Astrocyte of the spinal cord (primary cell): ENCODE results near the gene RAB14.

ENCODE experiments used
- DNase-seq: peaks from one replicate; pipeline ENCODE4 v3.0.0; 2011; ENCODE audit warnings: low read depth, low spot score
- H3K4me3 ChIP-seq: 2 replicates; pipeline ENCODE4 v1.5.1; 2011; ENCODE audit warnings: low read depth, mild to moderate bottlenecking, low read length, moderate library complexity
- in situ Hi-C: cut with HindIII; loops from 2 replicates; pipeline ENCODE4 v1.10.0; 2017; ENCODE audit warnings: low sequenced_read_pairs
- TF ChIP-seq, protein P1 (sequence below): IDR thresholded peaks from 2 replicates; pipeline ENCODE4 v1.5.1; 2012; ENCODE audit warnings: low read depth, mild to moderate bottlenecking, low read length, inconsistent platforms

The RAB14 gene

DNA sequence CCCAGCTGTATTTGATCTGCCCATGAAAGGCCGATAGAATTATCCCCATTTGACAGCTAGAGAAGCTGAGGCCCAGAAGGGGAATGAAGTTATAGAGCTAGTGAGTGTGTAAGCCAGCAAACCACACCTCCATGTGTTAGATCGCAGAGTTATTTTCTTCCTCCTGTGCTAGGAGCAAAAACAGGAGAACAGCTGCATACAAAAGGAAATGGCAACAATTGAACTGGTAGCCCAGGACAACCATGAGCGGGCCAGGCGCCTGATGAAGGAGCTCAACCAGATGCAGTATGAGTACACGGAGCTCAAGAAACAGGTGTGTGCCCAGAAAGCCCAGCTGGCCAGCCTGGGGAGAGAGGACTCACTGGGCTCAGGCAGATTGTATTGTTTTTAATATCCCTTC is 30.4 kb downstream of the RAB14 start:
- H3K4me3 ChIP-seq: no peak overlapping the region
- DNase-seq: no peak
- in situ Hi-C loops: no loop called here
- TF ChIP-seq, protein P1, sequence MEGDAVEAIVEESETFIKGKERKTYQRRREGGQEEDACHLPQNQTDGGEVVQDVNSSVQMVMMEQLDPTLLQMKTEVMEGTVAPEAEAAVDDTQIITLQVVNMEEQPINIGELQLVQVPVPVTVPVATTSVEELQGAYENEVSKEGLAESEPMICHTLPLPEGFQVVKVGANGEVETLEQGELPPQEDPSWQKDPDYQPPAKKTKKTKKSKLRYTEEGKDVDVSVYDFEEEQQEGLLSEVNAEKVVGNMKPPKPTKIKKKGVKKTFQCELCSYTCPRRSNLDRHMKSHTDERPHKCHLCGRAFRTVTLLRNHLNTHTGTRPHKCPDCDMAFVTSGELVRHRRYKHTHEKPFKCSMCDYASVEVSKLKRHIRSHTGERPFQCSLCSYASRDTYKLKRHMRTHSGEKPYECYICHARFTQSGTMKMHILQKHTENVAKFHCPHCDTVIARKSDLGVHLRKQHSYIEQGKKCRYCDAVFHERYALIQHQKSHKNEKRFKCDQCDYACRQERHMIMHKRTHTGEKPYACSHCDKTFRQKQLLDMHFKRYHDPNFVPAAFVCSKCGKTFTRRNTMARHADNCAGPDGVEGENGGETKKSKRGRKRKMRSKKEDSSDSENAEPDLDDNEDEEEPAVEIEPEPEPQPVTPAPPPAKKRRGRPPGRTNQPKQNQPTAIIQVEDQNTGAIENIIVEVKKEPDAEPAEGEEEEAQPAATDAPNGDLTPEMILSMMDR: no peak

DNA sequence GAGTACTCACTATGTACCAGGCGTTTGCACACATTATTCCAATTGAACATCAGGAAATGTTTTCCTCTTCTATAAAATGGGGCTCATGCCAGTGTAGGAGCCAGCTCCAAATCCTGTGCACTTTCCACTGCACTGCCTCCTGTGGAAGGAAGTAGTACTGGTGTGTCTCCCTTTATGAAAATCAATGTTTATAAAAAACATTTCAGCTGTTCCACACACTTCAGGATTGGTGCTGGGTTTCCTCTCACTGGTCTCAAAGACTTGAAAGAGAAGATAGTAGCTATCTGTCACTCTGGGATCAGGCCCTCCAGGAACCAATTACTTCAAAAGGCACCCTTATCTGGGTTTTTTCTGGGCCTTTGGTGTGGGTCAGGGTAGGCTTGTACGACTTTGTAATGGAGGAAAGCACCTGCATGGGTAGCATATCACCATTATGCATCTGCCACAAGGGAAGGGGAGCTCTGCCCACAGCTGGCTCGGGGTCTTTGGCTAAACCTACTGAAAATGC is 32.5 kb downstream of the RAB14 start:
- in situ Hi-C loops: no loop called here
- DNase-seq: no peak
- TF ChIP-seq, protein P1: peak; percentile 53
- no peak overlapping the region for H3K4me3 ChIP-seq

DNA sequence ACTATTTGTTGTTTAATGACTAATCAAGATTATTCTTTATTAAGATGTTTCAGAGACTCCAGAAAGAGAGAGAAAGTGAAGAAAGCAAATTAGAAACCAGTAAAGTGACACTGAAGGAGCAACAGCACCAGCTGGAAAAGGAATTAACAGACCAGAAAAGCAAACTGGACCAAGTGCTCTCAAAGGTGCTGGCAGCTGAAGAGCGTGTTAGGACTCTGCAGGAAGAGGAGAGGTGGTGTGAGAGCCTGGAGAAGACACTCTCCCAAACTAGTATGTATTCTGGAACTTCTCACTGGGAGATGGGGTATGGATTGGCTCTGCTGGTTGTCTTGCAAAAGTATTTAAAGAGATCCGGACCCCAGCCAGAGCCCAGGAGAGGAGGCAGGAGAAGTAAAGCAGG is 33.6 kb downstream of the RAB14 start:
- TF ChIP-seq, protein P1: no peak

DNA sequence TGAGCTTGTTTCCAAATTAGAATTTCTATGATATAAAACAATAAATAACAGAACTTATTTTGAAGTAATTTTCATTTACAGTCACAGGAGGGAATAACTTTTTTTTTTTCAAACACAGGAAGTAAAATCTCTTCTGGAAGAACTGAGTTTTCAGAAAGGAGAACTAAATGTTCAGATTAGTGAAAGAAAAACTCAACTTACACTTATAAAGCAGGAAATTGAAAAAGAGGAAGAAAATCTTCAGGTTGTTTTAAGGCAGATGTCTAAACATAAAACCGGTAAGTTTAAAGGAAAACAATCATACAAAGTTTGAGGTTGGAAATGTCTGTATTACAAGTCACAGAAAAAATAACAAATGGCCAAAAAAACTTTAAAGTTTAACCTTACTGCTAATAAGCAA is 41.6 kb downstream of the RAB14 start:
- DNase-seq: no peak
- TF ChIP-seq, protein P1: no peak
- H3K4me3 ChIP-seq: no peak overlapping the region
- in situ Hi-C loops: no loop called here

More for the DNA sequence above, 33.6 kb downstream of the RAB14 start:
- DNase-seq: no peak
- in situ Hi-C loops: no loop called here
- no peak overlapping the region for H3K4me3 ChIP-seq

DNA sequence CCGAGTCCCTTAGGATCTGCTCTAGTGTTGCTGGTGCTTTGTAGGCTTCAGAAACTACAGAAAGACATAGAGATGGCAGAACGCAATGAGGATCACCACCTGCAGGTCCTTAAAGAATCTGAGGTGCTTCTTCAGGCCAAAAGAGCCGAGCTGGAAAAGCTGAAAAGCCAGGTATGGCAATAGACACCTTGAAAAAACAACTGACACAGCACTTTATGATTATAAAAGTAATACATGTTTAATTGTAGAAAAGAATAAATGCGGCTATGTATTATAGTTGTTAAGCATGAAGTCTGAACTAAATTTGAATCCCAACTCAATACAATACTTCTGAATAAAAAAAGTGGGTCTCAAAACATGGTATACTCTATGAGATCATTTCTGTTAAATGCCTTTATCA is 43.7 kb downstream of the RAB14 start:
- no peak overlapping the region for H3K4me3 ChIP-seq
- TF ChIP-seq, protein P1: no peak
- DNase-seq: no peak
- in situ Hi-C loops: no loop called here

DNA sequence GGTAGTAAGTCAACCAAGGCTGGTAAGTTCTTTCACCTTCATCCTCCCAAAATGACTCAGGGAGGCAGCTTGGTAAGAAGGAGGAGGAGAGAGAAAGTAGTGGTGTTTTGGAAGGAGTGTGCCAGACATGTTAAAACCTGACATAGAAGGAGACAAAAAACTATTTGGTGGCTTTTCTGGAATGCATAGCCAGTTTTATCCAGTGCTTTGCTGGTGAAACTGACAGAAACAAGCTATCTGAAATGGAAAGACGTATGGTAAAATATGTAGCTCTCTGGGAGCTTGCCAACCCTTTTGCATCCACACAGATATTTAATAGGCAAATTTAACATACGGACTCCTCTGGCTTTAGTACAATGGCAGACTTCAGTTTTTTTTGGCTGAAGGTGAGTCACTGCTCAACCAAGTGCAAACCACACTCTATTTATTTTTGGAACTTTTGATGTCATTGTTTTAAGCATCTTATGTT is 45.4 kb downstream of the RAB14 start:
- in situ Hi-C loops: no loop called here
- H3K4me3 ChIP-seq: no peak overlapping the region
- TF ChIP-seq, protein P1: no peak
- peak; percentile 83 for DNase-seq

DNA sequence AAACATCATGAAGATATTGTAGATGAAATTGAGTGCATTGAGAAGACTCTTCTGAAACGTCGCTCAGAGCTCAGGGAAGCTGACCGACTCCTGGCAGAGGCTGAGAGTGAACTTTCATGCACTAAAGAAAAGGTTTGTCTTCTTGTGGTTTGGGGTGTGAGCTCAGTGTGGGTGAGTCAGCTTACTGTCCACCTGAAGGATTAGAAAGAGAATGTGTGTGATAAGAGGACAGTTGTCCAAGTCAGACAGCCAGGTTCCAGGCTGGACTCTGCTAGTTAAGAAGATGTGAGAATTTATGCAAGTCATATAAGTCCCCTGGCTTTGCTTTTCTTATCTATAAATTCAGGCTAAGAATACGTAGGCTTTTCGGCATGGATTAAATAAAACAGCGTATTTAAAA is 46.9 kb downstream of the RAB14 start:
- in situ Hi-C loops: no loop called here
- TF ChIP-seq, protein P1: no peak
- peak; percentile 22 for DNase-seq
- no peak overlapping the region for H3K4me3 ChIP-seq
